Trophoblast cell (in vitro differentiated cells and primary cell): ENCODE results near the gene C1orf210.

Experiments
- DNase-seq, 2 donors: peaks; one replicate each; pipeline ENCODE4 v3.0.0-alpha.2; 2016
- H2AFZ ChIP-seq: 2 replicates; pipeline ENCODE4 v1.6.1; 2013; ENCODE audit warnings: low read length, moderate library complexity, mild to moderate bottlenecking; ENCODE audit not compliant: insufficient read depth, poor library complexity
- H2AK5ac ChIP-seq: 2 replicates; pipeline ENCODE4 v1.6.1; 2013; ENCODE audit warnings: mild to moderate bottlenecking, low read length
- H2BK120ac ChIP-seq: 2 replicates; pipeline ENCODE4 v1.6.1; 2013; ENCODE audit warnings: low read length, mild to moderate bottlenecking, moderate library complexity; ENCODE audit not compliant: insufficient read depth, poor library complexity
- H2BK12ac ChIP-seq: 2 replicates; pipeline ENCODE4 v1.6.1; 2013; ENCODE audit warnings: mild to moderate bottlenecking, low read length, moderate library complexity
- H2BK5ac ChIP-seq: 2 replicates; pipeline ENCODE4 v1.6.1; 2013; ENCODE audit warnings: low read length, low read depth, moderate library complexity, mild to moderate bottlenecking; ENCODE audit not compliant: poor library complexity
- H3K14ac ChIP-seq: 2 replicates; pipeline ENCODE4 v1.6.1; 2013; ENCODE audit warnings: mild to moderate bottlenecking, low read length
- H3K18ac ChIP-seq: 2 replicates; pipeline ENCODE4 v1.6.1; 2013; ENCODE audit warnings: mild to moderate bottlenecking, low read length
- H3K23ac ChIP-seq: 2 replicates; pipeline ENCODE4 v1.6.1; 2013; ENCODE audit warnings: low read length
- H3K27ac ChIP-seq: 2 replicates; pipeline ENCODE4 v1.5.1; 2013; ENCODE audit warnings: low read depth, mild to moderate bottlenecking, inconsistent platforms, low read length, moderate library complexity
- H3K27me3 ChIP-seq: 2 replicates; pipeline ENCODE4 v1.6.1; 2013; ENCODE audit warnings: inconsistent platforms, mild to moderate bottlenecking, low read length, moderate library complexity; ENCODE audit not compliant: insufficient read depth
- H3K36me3 ChIP-seq, 2 experiments: 1 replicate in 1 of 2; 2 replicates in 1 of 2; pipeline ENCODE4 v1.6.1; 2013; ENCODE audit warnings: low read length in 2 of 2, mild to moderate bottlenecking in 2 of 2, moderate library complexity in 1 of 2; ENCODE audit not compliant: insufficient read depth in 2 of 2, control insufficient read depth in 1 of 2
- H3K4ac ChIP-seq: 2 replicates; pipeline ENCODE4 v1.6.1; 2013; ENCODE audit warnings: low read depth, mild to moderate bottlenecking, low read length, moderate library complexity
- H3K4me1 ChIP-seq, 2 experiments: 1 replicate in 1 of 2; 2 replicates in 1 of 2; pipeline ENCODE4 v1.6.1; 2013; ENCODE audit warnings: low read length in 2 of 2, mild to moderate bottlenecking in 2 of 2, moderate library complexity in 1 of 2; ENCODE audit not compliant: insufficient read depth in 2 of 2, control insufficient read depth in 1 of 2
- H3K4me2 ChIP-seq: 2 replicates; pipeline ENCODE4 v1.6.1; 2013; ENCODE audit warnings: inconsistent platforms, mild to moderate bottlenecking, low read length, moderate library complexity
- H3K4me3 ChIP-seq: 2 replicates; pipeline ENCODE4 v1.5.1; 2013; ENCODE audit warnings: mild to moderate bottlenecking, low read depth, low read length, inconsistent platforms
- H3K79me1 ChIP-seq: one replicate; pipeline ENCODE4 v1.6.1; 2013; ENCODE audit warnings: low read length
- H3K79me2 ChIP-seq: 2 replicates; pipeline ENCODE4 v1.6.1; 2013; ENCODE audit warnings: low read length, mild to moderate bottlenecking; ENCODE audit not compliant: control insufficient read depth, insufficient read depth, poor library complexity
- H3K9ac ChIP-seq: 2 replicates; pipeline ENCODE4 v1.6.1; 2013; ENCODE audit warnings: mild to moderate bottlenecking, low read length
- H3K9me3 ChIP-seq: 2 replicates; pipeline ENCODE4 v1.6.1; 2013; ENCODE audit warnings: low read depth, mild to moderate bottlenecking, control low read depth, inconsistent platforms, low read length; ENCODE audit not compliant: insufficient read depth
- H4K12ac ChIP-seq: 2 replicates; pipeline ENCODE4 v1.6.1; 2013; ENCODE audit warnings: low read depth, mild to moderate bottlenecking, low read length, moderate library complexity
- H4K8ac ChIP-seq: 2 replicates; pipeline ENCODE4 v1.6.1; 2013; ENCODE audit warnings: low read depth, mild to moderate bottlenecking, low read length, moderate library complexity
- H4K91ac ChIP-seq: one replicate; pipeline ENCODE4 v1.6.1; 2013; ENCODE audit warnings: low read depth, mild to moderate bottlenecking, low read length, moderate library complexity
- WGBS: extraction: QIAGEN DNeasy Blood & Tissue Kit; methylation state at CpG from one replicate; pipeline ENCODE4 v1.1.7; 2013; ENCODE audit warnings: missing lambda C conversion rate; ENCODE audit not compliant: insufficient read length, insufficient coverage; ENCODE audit errors: extremely low coverage; 5-methylcytosine and 5-hydroxymethylcytosine counted together

The C1orf210 gene

DNA sequence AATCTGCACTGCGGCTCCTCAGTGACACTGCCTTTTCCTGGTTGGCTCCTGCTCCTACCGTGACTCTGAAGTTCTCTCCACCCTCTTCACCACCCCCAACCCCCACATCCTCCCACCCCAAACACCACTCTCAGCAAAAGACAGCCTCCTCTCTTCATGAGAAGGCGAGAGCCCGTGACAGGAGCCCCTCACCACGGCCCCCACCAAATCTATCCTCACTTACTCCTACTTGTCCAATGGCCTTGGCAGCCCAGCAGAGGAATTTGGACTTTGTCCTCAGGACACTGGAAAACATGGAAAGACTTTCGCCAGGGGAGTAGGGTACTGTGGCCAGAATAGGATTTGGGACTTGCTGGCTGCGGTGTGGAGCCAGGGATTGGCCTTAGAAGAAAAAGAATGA lies 8.7 kb downstream of the C1orf210 start:
- Histone ChIP-seq H3K4me2 (no peak overlapping the region), H2BK12ac (no peak overlapping the region), H2BK120ac (no peak overlapping the region), H3K27ac (no peak overlapping the region), H4K12ac (no peak overlapping the region), H4K91ac (no peak overlapping the region), H3K9me3 (peaks cover 3% of the 10 kb centered on the region), H3K27me3 (no peaks in the 10 kb centered on the region), H2AFZ (no peak overlapping the region), H4K8ac (no peak overlapping the region), H3K4me1 (no peaks in the 10 kb centered on the region), H2AK5ac (no peak overlapping the region), H3K18ac (no peak overlapping the region), H3K79me1 (no peaks in the 10 kb centered on the region), H3K4me3 (no peak overlapping the region), H3K23ac (no peak overlapping the region), H3K36me3 (no peaks in the 10 kb centered on the region), H3K14ac (no peak overlapping the region), H3K79me2 (no peaks in the 10 kb centered on the region), H3K9ac (no peak overlapping the region), H2BK5ac (no peak overlapping the region), H3K4ac (no peak overlapping the region)
- no peak for DNase-seq
- no CpG with 5 or more reads among the region's 7 CpGs for WGBS

DNA sequence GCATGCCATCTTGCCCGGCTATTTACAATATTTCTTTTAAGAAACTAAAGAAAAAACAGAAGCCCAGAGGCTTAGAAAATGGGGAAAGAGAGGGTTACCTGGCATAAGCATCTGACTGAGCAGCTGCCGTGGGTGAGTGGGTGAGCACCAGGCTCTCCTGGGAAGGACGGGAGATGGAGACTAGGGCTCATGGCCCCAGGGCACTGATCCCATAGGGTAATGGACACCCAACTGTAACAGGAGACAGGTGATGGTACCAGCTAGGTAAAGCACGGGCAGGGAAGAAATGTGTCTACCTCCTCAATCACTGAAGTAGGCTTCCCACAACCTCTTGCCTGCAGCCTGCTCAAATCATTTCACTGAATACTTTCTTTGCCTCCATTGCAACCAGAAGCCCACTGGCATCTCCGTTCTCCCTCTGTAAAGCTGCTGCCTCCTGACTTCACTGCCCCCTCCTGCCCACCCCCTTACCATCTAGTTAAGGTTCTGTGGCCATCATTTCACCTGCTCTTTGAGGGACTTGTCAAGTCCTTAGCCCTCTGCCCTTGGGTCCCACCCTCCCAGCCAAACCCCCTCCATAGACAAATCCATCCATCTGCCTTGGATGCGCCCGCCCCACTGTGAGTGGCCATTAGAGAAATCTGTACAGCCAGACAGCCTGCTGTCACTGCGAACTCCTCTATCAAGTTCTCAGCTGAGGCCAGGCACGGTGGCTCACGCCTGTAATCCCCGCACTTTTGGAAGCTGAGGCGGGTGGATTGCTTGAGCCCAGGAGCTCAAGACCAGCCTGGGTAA lies 9.4 kb downstream of the C1orf210 start:
- Histone ChIP-seq H3K14ac (no peak overlapping the region), H3K27me3 (no peaks in the 10 kb centered on the region), H4K8ac (no peak overlapping the region), H3K36me3 (no peaks in the 10 kb centered on the region), H3K9ac (no peak overlapping the region), H3K27ac (no peak overlapping the region), H3K4me1 (peaks cover 0 to 5% of the 10 kb centered on the region in 2 experiments), H2AFZ (no peak overlapping the region), H3K79me2 (no peaks in the 10 kb centered on the region), H2BK5ac (no peak overlapping the region), H2BK12ac (no peak overlapping the region), H2BK120ac (no peak overlapping the region), H3K4ac (no peak overlapping the region), H3K4me2 (no peak overlapping the region), H3K79me1 (no peaks in the 10 kb centered on the region), H3K4me3 (no peak overlapping the region), H3K18ac (no peak overlapping the region), H2AK5ac (no peak overlapping the region), H3K23ac (no peak overlapping the region), H3K9me3 (peaks cover 3% of the 10 kb centered on the region), H4K91ac (no peak overlapping the region), H4K12ac (no peak overlapping the region)
- WGBS, result no CpG with 5 or more reads among the region's 12 CpGs
- no peak for DNase-seq

DNA sequence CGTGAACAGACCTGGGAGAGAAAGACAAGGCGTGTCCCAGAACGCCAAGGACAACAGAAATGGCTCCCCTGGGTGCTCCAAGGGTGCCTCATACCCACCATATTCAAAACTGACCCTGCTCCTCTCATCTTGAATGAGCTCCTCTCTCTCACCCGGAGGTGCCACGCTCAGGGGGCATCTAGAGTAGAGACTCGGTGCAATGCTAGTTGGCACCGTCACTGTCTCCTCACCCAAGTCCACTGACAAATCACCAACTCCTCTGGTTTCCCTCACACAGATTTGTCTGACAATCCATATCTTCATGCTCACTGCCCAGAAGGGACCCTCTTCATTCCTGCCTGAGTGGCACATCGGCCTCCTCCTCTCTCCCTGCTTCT lies 10.6 kb downstream of the C1orf210 start:
- Histone ChIP-seq H3K23ac (no peak overlapping the region), H4K8ac (no peak overlapping the region), H2AK5ac (no peak overlapping the region), H3K4me2 (no peak overlapping the region), H3K4me3 (no peak overlapping the region), H3K27me3 (no peaks in the 10 kb centered on the region), H2BK5ac (no peak overlapping the region), H3K79me2 (no peaks in the 10 kb centered on the region), H3K27ac (no peak overlapping the region), H3K36me3 (no peaks in the 10 kb centered on the region), H4K91ac (no peak overlapping the region), H2AFZ (no peak overlapping the region), H3K18ac (no peak overlapping the region), H2BK12ac (no peak overlapping the region), H3K4me1 (peaks cover 0 to 16% of the 10 kb centered on the region in 2 experiments), H4K12ac (no peak overlapping the region), H2BK120ac (no peak overlapping the region), H3K79me1 (no peaks in the 10 kb centered on the region), H3K9me3 (peaks cover 3% of the 10 kb centered on the region), H3K4ac (no peak overlapping the region), H3K9ac (no peak overlapping the region), H3K14ac (no peak overlapping the region)
- DNase-seq, result no peak
- no CpG with 5 or more reads among the region's 8 CpGs for WGBS

DNA sequence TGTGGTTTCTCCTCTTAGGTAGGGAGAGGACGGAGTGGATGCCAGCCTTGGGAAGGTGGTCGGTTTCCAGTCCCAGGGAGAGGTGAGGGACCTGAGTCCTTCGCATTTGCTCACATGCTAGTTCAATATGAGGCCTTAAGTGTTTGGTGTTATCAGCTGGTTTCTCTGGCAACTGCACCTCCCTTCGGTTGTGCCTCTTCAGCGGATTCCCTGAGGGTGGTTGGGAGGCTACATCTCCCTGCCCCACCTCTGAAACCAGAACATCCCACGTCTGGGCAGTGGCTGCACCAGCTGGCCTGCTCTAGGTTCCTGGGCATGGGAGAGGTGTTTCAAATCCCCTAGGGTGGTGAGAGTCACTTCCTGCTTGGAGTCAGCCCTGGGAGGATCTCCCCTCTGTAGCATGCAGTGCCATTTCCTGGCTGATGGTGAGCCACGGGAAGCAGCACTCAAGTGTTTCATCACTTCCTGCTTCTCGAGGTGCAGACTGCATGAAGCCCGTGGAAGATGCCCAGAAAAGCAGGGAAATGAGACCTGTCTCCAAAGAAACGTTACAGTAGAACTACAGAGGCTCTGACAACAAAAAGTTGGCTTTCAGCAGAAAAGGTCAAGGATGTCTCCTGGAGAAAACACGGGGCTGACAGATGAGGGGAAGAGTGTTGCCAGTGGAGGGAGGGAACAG lies 11.1 kb downstream of the C1orf210 start:
- Histone ChIP-seq H3K4me2 (no peak overlapping the region), H3K9ac (no peak overlapping the region), H2AK5ac (no peak overlapping the region), H3K9me3 (peaks cover 3% of the 10 kb centered on the region), H3K4me3 (no peak overlapping the region), H3K79me2 (no peaks in the 10 kb centered on the region), H4K91ac (no peak overlapping the region), H4K12ac (no peak overlapping the region), H3K18ac (no peak overlapping the region), H2BK12ac (no peak overlapping the region), H3K23ac (no peak overlapping the region), H3K4ac (no peak overlapping the region), H3K14ac (no peak overlapping the region), H2BK120ac (no peak overlapping the region), H4K8ac (no peak overlapping the region), H3K27me3 (no peaks in the 10 kb centered on the region), H3K36me3 (no peaks in the 10 kb centered on the region), H2BK5ac (no peak overlapping the region), H3K4me1 (peaks cover 2 to 17% of the 10 kb centered on the region in 2 experiments), H3K79me1 (no peaks in the 10 kb centered on the region), H2AFZ (no peak overlapping the region), H3K27ac (no peak overlapping the region)
- WGBS, result no CpG with 5 or more reads among the region's 11 CpGs
- peak in 1 of 2 donors; percentile 20 for DNase-seq
